Stimulated activated CD8-positive, alpha-beta memory T cell treated with anti-CD3 and anti-CD28 coated beads, Interleukin-15, amount 100 ng/mL, for 1 hour (primary cell): ENCODE measurements around the gene EXOC4.

Source experiments
- DNase-seq: peaks from one replicate; pipeline ENCODE4 v3.0.0-alpha.2; 2020; ENCODE audit warnings: low read depth

Gene EXOC4

GRCh38 chr7:133675510-133676218 lies 422.8 kb downstream of the EXOC4 start:
- DNase-seq = no peak

GRCh38 chr7:133676805-133677370 lies 424.0 kb downstream of the EXOC4 start:
- no peak for DNase-seq

- DNase-seq = no peak
Observed at GRCh38 chr7:133678137-133678814, 425.4 kb downstream of the EXOC4 start.

- DNase-seq = no peak
Observed at GRCh38 chr7:133679977-133680376, 427.1 kb downstream of the EXOC4 start.

- DNase-seq = no peak
Observed at GRCh38 chr7:133681529-133681928, 428.7 kb downstream of the EXOC4 start.

- DNase-seq = no peak
Observed at GRCh38 chr7:133682364-133683181, 429.7 kb downstream of the EXOC4 start.

GRCh38 chr7:133683182-133683454 lies 430.2 kb downstream of the EXOC4 start:
- DNase-seq = no peak

GRCh38 chr7:133688483-133689239 lies 435.8 kb downstream of the EXOC4 start:
- DNase-seq = no peak

GRCh38 chr7:133690740-133691139 lies 437.9 kb downstream of the EXOC4 start:
- no peak for DNase-seq

- no peak for DNase-seq
Observed at GRCh38 chr7:133691727-133692610, 439.1 kb downstream of the EXOC4 start.

GRCh38 chr7:133693281-133693680 lies 440.4 kb downstream of the EXOC4 start:
- no peak for DNase-seq

GRCh38 chr7:133696056-133696455 lies 443.2 kb downstream of the EXOC4 start:
- no peak for DNase-seq

- no peak for DNase-seq
Observed at GRCh38 chr7:133697585-133697984, 444.7 kb downstream of the EXOC4 start.

- DNase-seq = no peak
Observed at GRCh38 chr7:133698127-133698526, 445.2 kb downstream of the EXOC4 start.

- DNase-seq = no peak
Observed at GRCh38 chr7:133699386-133699785, 446.5 kb downstream of the EXOC4 start.

GRCh38 chr7:133702078-133702477 lies 449.2 kb downstream of the EXOC4 start:
- DNase-seq = no peak

- no peak for DNase-seq
Observed at GRCh38 chr7:133702960-133703359, 450.1 kb downstream of the EXOC4 start.

GRCh38 chr7:133703547-133703946 lies 450.7 kb downstream of the EXOC4 start:
- no peak for DNase-seq

- no peak for DNase-seq
Observed at GRCh38 chr7:133704453-133704852, 451.6 kb downstream of the EXOC4 start.

- no peak for DNase-seq
Observed at GRCh38 chr7:133705596-133705995, 452.7 kb downstream of the EXOC4 start.

- no peak for DNase-seq
Observed at GRCh38 chr7:133706016-133706415, 453.1 kb downstream of the EXOC4 start.
